Stimulated activated CD8-positive, alpha-beta memory T cell treated with anti-CD3 and anti-CD28 coated beads, Interleukin-4, amount 100 ng/mL, for 1 hour (primary cell): Measurements from ENCODE around the gene PTH2.

Experiments used
- DNase-seq, 2 donors: peaks; one replicate each; pipeline ENCODE4 v3.0.0-alpha.2; 2020; ENCODE audit warnings: low read depth in 2 of 2, low spot score in 1 of 2

Gene PTH2

DNA sequence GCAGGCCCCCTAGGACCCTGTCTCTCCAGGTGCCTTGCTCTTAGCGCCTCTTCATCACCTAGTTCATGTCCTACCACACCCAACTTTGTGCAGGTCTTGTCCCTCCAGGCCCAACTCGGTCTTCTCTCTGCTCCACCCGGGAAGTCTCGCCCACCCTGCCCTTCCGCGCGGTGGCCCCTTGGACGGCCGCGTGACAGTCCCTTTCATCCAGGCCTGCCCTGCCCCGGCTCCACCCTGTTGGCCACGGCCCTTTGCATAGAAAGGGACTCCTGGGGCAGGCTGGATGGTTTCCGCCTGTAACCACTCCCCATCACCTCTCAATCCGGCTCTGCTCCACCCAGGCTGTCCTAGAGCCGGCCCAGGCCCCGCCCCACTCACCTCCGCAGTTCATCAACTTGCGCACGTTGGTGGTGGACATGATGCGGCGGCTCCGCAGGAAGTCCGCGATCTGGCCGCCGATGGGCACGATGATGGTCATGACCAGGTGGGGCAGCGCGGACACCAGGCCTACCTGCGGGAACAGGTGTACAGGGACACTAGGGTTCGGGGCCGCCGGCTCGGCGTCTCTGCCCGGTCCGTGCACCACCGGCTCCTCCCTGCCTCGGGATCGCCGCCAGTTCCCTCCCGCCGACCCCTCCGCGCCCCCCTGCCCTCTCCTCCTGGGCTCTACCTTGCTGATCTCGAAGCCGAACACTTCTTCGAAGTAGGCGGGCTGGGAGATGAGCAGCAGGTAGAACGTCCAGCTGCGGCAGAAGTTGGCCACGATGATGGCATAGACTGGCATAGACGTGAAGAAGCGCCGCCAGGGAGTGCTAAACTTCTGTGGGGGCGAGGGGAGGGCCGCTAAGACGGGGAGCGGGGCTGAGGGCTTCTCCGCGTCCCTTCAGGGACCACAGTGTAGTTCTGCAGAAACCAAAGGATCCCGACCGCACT, 9.2 kb upstream of the PTH2 start:
- DNase-seq: no peak

DNA sequence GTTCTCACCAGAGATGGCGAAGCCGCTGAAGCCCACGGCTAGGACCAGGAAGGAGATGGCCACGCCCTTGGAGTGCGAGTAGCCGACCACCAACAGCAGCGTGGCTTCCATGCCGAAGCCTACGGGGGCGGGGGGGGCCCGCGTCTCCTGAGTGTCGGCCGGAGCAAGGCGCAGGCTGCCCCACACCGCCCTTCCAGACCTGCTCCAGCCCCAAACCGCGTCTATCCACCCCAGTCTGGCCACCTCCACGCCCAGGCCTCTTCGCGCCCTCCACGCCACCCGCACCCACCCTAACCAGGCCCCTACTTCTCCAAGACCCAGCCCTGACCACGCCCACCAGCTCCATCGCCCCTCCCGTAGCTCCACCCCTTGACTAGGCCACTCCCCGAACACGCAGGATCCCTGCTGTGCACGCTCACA, 8.1 kb upstream of the PTH2 start:
- no peak for DNase-seq

DNA sequence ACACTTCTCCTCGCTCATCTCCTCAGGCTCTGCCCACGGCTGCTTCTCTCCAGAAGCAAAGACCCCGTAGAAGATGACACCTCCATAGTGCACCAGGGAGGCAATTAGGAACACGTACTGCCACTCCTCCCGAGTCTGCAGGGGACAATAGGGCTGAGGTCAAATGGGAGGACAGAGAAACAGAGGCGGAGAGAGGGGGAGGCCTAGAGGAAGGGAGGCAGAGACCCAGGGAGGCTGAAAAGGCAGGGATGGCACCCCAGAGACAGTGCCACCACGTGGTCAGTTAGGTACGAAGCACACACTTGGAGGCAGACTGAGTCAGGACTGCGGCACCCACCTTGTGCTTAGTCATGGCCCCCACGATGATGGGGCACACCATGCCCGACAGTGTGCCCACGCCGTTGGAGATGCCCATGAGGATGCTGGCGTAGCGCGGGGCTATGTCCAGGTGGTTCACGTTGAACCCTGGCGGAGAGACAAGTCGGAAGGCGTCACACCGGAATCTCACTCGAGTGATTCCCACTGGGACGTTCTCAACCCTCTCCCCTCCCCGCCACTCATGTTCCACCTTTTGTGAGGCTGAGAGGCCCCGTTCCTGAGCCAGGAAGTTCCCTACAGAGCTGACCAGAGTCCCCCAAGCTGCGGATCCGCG, 7.6 kb upstream of the PTH2 start:
- DNase-seq: no peak

DNA sequence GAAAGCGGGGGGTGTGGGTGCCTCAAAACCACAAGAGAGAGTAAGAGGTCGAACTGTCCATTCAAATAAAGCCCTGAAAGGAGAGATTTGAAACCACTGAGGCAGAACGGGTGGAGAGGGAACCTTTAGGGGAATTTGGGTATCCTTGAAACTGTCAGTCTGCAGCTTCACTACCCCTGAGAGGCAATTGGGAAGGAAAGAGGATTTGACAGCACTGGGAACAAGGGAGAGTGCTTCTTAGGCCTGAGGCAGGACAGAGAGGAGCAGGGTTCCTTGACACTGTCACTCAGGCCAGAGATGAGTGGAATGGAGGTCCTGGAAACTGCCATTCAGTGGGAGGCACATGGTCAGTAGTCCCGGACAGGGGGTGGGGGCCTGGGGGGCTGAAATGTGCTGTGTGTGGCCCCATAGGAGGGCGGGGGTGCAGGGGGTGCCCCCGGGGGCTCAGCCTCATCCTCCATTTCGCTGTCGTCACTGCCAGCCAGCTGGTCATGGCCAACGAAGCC, 7.0 kb upstream of the PTH2 start:
- no peak for DNase-seq

DNA sequence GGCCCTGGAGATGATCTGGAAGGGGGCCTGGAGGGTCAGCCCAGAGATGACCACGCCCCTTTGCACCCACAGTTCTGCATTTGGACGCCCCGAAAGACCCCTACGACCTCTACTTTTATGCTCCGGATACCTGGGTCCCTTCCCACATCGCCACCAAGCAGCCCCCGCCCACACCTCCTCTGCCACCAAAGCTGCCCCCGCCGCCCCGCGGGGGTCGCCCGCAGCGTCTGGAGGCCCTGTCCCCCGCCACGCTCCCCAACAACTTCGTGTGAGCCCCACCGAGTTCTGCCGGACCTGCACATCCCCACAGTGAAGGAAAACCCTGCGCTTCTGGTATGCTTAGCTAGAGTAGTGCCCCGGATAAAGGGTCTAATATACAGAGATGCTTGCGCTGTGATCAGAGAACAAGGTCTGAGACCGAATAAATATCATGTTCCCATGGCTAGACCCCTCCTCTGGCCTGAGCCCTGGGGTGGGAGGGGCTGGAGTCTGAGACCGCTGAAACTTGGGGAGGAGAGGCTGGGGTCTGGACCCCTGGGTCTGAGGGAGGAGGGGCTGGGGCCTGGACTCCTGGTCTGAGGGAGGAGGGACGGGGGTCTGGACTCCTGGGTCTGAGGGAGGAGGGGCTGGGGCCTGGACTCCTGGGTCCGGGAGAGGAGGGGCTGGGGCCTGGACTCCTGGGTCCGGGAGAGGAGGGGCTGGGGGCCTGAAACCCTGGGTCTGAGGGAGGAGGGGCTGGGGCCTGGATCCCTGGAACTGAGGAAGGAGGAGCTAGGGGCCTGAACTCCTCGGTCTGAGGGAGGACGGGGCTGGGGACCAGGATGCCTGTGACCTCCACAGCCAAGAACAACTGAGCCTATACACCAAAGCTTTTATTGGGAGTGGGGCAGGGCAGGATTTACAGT, 5.6 kb upstream of the PTH2 start:
- DNase-seq: no peak

DNA sequence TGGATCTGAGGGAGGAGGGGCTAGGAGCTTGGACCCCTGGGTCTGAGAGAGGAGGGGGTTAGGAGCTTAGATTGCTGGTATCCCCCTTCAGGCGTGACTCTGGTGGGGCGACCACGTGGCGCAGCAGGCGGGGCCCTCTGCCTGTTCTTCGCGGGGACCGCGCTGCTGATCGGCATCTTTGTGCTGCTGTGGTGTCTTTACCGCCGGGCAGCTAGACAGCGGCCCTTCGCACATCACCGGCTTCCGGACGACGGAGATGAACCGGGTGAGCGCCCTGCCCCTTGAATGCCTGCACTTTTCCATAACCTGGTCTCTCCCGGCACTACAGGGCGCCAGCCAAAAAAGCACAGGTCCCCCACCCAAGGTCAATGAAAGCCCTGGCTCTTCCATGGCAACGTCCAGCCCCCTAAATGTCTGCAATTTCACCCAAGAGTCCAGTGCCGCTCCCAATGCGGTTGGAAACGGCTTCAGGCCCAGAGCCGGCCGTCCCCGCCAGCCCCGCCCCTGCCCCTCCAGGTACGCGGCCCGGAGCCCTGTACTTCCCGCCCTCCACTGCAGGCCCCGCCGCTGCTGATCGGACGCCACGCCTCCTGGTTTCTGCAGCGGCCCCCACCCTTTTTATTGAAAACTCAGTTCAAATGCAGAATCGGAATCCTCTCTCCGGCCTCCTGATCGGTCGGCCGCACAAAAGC, 4.8 kb upstream of the PTH2 start:
- DNase-seq: no peak

DNA sequence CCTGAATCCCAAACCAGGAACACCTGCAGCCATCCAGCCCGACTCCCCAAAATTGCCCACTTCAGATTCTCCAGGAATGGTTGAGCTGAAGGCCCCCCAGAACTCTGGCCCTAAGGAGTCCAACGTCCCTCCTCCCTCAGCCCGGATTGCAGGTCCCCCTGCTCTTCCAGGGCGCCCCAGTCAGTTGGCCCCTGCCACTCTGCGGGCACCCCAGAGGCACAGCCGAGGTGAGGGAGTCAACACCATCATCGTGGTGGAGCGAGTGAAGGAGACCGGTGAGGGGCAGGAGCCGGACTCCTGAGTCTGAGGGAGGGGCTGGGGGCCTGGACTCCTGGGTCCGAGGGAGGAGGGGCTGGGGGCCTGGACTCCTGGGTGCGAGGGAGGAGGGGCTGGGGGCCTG, 4.1 kb upstream of the PTH2 start:
- no peak for DNase-seq

DNA sequence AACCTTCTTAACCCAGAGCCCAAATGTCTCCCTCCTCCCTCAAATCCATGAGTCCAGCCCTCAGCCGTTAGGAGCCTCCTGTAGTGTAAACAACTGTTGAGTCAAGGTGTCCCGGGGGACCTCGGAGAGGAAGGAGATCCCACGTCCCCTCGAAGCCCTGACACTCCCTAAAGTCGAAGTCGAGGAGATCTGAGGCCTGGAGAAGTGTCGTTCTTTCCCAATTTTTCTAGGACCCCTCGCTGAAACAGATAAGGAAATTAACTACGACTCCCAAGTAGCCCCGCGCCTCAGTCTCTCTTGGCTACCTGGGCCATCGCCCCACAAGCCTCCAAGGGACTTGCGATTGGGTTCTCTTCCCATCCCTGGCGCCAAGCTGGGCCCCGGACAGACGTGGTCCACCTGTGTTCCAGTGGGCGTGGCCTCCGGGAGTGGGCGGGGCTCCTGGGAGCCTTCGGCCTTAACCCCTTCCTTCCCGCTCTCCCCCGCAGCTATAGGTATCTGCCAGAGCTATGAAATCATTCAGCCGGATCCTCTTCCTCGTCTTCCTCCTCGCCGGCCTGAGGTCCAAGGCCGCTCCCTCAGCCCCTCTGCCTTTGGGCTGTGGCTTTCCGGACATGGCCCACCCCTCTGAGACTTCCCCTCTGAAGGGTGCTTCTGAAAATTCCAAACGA, 2.8 kb upstream of the PTH2 start:
- no peak for DNase-seq

DNA sequence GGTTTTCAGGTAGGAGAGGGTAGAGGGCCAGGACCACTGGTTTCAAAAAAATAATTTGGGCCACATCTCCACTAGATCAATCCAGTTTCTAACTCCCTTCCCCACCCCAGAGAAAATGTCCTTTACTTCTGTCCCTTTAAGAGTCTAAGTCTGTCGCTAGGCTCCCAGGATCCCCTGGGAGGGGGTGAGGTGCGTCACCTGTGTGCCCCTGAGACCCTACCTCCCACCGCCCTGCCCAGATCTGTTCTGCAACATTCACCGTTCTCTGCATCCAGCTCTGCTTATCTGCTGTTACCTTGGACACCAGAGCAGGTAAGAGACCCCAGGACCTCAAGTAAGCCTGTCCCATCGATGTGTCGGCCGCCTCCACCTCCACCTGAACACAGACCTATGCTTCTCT, 1.9 kb upstream of the PTH2 start, which contains the start of gene GFY:
Gene GFY, plus strand, starts transcription at position 211 of the 400 bp plus-strand sequence. CDS start 1,043 bp downstream, outside the sequence.
- DNase-seq: no peak

DNA sequence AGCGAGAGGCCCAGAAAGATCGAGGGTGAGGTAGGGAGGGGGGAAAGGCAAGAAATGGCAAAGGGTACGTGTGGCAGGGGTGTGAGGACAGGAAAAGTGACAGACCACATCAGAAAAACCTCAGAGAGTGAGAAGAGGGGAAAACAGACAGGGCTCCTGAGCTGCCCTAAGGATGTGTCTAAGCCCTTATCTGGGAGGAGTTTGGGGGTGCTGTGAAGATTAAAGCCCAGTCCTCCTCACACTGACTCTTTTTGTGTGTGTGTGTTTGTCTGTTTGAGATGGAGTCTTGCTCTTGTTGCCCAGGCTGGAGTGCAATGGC, 703 bp upstream of the PTH2 start:
- DNase-seq: no peak

DNA sequence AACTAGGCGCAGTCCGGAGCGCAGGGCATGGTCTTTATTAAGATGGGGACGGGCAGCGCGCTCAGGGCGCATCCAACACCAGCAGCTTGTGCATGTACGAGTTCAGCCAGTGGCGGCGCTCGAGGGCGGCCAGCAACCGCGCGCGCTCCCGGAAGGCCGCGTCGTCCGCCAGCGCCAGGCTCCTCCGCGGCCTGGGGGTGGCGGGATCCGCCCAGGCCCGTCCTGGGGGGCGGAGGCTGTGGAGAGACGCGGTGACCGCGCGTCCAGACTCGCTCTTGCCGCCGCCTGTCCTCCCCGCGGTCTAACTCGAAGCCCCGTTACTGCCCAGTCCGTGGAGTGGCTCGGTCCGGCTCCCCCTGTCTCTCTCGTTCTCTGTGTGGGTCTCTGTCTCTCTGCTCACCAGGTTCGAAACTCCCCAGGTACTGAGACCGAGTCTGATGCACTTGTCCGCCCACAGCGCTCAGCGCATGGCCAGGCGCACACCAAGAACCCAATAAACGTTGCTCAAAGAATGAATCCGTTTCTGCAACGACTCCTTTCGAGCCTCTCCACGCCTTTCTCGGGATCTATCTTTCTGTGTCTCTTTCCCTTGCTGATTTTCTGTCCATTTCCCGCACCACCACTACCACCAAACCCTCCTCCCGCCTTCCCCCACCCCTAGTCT, 702 bp downstream of the PTH2 start:
- no peak for DNase-seq

DNA sequence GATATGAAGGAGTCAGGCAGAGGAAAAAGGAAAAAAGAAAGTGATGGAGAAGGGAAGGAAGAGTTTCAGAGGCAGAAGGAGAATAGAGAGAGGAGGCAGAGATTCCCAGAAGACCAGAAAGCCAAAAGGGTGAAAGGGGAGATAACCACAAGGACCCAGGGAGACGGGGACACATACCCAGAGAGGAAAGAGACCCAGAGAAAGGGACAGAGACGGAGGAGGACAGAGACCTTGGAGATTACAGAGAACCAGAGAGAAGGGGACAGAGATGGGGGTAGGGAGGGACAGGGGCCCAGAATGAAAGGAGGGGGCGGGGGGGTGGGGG, 1.4 kb downstream of the PTH2 start:
- DNase-seq: no peak

DNA sequence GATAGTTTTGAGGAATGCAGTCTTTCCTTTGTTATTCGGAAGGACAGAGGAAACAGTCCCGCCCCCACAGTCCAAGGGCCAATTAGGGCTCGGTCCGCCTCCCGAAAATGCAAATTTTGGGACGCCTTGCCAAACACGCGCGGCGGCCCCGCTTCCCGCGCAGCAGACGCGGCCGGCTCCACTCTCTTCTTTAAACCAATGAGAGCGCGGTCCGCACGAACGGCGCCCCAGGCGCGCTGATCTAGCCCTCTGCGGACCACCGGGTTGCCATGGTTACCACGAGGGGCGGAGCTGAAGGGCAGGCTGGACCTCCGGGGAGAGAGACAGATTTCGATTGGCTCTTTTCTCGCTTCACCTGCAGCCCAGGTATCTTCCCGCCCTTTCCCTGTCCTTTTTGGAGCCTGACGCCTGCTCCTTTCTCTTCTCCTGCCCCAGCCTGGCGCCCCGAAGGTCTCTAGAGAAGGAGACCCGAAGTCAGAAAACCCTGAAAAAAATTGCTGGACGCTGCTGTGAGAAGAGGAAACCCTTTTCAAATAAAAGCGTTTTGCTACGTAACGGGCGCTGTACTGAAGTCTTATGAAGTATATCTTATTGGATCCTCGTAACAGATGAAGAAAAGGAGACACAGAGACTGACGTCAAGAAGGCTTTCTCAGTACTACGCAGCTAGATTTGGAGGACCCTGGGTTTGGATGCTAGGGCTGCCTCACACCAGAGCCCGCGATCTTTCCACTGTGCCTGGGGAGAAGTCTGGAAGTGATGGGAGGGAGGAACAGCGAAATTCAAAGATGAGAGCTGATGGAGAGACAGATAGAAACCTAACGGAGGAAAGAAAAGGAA, 2.0 kb downstream of the PTH2 start:
- DNase-seq: no peak

DNA sequence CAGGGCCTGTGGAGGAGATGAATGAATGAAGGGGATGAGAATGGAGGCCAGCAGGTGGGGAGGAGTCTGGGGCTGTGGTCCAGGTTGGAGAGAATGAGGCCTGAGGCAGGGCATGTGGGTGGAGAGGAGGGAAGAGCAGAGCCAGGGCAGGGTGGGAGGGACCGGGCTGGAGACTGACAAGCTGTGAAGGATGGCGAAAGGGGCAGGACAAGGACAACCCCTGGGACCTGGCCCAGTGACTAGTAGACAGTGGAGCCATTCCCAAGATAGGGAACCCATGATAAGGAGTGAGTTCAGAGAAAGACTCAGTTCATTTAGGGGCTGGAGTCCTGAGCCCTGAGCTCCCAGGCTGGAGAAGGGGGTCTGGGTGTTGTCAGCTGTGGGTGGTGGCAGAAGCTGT, 3.0 kb downstream of the PTH2 start:
- no peak for DNase-seq

DNA sequence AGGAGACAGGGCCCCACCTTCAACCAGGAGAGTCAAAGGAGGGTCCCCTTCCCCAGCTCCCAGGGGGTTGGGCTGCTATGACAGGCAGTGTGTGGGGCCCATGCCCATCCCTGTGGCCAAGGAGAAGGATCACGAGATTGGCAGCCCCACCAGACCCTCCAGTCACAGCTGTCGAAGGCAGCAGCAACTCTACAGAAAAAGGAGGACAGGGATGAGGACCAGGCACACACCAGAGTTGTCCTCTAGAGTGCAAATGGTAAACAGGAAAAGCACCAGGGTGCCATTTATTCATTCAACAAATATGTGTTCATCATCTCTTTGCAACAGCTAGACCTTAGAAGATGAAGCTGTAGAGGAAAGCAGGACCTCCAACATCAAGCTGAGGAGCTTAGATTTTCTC, 4.1 kb downstream of the PTH2 start:
- no peak for DNase-seq

DNA sequence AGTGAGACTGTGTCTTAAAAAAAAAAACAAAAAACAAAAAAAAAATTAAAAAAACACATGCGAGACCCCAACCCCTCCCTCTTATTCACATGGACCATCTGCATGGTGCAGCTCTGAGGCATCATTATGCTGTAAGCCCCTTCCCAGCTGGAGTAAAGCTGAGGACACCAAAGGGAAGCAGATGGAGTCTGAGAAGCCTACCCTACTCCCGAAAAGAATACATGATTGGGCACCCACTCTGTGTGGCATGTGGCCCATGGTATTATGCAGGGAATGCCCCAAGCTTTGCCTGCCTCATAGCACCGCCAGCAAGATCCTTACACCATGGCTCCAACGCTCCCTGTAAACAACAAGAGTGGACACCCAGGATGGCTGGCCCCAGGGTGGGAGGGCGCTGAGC, 4.7 kb downstream of the PTH2 start:
- DNase-seq: no peak

DNA sequence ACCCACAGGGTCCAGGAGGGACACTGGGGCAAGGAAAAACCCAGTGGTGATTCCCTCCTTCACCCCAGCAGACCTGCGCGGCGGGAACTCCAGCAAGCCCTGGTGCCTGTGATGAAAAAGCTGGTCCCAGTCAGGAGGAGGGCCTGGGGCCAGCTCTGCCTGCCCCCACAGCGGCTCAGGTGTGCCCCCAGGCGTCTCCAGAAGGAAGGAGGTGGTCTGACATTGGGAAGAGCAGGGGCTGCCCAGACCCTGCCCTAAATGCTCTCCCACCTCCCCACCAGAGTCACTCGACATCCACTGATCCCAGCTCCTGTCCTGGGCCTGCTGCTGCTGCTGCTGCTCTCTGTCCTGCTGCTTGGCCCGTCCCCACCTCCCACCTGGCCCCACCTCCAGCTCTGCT, 6.2 kb downstream of the PTH2 start:
- DNase-seq: no peak

DNA sequence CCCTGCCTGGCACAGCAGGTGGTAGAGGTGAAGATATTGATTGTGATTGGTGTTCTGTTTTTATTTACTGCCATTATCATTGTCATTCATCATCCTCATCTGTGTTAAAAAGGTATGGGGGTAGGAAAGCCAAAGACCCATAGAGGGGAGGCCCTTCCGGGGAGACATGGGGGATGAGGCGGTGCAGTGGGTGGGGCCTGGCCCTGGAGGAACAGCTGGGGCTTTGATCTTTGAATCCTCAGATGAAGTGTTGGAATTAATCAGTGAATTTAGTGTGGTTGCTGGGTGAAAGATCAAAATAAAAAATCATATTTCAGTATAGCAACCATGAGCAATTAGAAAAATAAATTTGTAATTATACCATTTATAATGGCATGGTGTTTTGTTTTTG, 7.4 kb downstream of the PTH2 start:
- no peak for DNase-seq
